GM18511 (cell line): ENCODE data around the gene ADGRV1.
"Not testable (repeated sequence)": the region's sequence is repeated elsewhere in the genome, so short reads cannot be mapped to it uniquely, and the experiment has no call there.

ENCODE experiments used
- ATAC-seq: cut with Tn5 transposase; IDR thresholded peaks from one replicate; pipeline ENCODE4 v1.9.1; 2021; ENCODE audit warnings: mild to moderate bottlenecking, moderate library complexity; ENCODE audit not compliant: unreplicated experiment

ADGRV1 gene

DNA sequence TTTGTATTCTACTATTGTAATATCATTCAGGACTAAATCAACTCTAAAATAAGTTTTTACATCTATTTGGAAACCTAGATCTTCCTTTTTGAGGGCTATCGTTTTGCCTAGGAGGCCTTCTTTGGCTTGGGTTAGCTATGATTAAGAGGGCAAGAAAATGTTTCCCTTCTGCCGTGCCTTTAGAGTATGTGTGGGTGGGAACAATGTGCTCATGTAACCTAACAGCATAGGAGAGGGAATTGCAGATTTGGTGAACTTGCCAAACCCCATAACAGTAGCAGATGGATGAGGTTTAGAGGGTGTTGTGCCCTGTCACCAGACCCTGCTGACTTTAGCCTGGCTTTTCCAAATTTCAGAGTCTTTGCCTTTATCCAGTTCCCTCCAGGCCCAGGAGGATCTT lies 339.0 kb downstream of the ADGRV1 start:
- ATAC-seq, result no peak

GRCh38 chr5:90898326-90899013 lies 339.9 kb downstream of the ADGRV1 start:
- no peak for ATAC-seq

- no peak for ATAC-seq
Observed at GRCh38 chr5:90899014-90899604, 340.5 kb downstream of the ADGRV1 start.

GRCh38 chr5:90901261-90901660 lies 342.7 kb downstream of the ADGRV1 start:
- no peak for ATAC-seq

- ATAC-seq, result no peak
Observed at GRCh38 chr5:90902170-90902569, 343.6 kb downstream of the ADGRV1 start.

DNA sequence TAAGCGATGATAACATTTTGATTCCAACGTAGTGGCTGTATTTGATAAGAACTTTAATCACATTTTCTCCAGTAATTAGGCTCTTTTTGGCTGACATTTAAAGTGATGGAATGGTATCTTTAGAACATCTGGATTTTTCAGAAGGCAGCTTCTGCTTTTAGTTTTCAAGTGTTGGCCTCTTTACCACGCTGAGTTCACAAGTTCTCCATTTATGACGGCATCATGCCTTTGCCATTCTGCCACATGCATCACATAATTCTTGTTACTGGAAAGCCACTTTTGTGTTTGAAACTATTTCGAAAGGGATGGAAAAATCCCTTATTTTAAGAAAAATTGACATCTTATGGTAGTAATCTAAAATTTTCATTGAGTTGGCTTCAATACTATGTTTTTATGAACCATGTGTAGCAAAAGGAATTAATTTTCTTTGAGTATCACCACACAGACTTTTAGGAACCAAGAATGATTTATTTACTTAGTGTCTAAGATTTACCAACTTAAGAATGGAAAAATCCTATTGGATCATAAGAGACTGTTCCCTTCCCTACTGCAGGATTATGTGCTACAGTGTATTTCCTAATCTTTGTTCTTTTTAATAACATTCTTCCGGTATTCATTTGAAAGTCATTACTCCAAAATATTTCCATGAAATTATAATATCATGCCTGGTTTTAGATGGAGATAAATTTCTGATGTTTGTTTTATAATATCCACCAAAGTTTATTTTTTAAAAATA lies 344.2 kb downstream of the ADGRV1 start:
- no peak for ATAC-seq

- no peak for ATAC-seq
Observed at GRCh38 chr5:90909101-90909503, 350.5 kb downstream of the ADGRV1 start.

DNA sequence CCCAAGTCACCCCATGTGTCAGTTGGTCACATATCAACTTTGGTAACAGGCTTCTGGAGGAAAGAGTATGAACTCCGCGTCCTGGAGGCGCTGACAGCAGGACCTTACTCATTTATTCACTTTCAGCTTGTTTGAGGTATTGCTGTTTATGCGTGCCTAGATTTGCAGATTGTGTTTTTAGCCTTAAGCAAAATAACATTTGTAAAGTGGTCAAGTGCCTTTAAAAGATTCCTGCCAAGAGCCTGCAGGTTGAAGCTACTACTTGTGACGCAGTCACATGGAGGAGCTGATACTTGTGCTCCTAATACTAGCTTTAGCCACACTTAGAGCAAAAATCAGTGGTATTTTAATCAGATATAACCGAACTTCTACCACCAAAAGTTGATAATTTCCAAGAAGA lies 351.3 kb downstream of the ADGRV1 start:
- ATAC-seq, result no peak

- no peak for ATAC-seq
Observed at GRCh38 chr5:90911169-90911568, 352.6 kb downstream of the ADGRV1 start.

DNA sequence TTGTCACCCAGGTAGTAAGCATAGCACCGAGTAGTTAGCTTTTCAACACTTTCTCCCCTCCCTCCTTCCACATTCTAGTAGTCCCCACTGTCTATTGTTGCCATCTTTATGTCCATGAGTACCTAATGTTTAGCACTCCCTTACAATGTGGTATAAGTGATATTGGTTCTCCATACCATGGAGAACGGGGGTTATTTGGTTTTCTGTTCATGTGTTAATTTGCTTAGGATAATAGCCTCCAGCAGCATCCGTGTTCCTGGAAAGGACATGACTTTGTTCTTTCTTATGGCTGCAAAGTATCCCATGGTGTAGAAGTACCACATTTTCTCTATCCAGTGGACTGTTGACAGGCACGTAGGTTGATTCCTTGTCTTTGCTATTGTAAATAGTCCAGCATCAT lies 353.9 kb downstream of the ADGRV1 start:
- no peak for ATAC-seq

DNA sequence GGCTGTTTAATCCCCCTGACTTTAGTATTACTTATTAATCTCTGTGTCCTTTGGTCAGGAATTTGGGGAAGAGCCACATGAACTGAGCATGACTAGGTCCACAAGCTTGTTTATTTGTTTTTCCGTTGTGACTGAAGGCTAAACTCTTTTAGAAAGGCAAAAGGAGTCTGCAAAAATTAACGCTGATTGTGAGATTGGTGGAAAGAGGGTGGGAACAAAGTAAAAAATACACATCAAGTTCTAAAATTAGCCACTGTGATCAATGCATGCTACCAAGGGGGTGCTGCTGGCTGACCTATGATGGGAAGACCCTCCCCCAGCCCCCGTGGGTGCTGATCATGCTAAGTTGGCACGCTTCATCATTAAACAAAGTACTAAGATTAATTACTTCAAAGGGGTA lies 356.8 kb downstream of the ADGRV1 start:
- no peak for ATAC-seq

- no peak for ATAC-seq
Observed at GRCh38 chr5:90916947-90917800, 358.6 kb downstream of the ADGRV1 start.

- no peak for ATAC-seq
Observed at GRCh38 chr5:90917928-90918668, 359.5 kb downstream of the ADGRV1 start.

- ATAC-seq, result no peak
Observed at GRCh38 chr5:90921418-90921973, 362.9 kb downstream of the ADGRV1 start.

DNA sequence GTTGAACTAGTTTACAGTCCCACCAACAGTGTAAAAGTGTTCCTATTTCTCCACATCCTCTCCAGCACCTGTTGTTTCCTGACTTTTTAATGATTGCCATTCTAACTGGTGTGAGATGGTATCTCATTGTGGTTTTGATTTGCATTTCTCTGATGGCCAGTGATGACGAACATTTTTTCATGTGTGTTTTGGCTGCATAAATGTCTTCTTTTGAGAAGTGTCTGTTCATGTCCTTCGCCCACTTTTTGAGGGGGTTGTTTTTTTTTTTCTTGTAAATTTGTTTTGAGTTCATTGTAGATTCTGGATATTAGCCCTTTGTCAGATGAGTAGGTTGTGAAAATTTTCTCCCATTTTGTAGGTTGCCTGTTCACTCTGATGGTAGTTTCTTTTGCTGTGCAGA lies 365.6 kb downstream of the ADGRV1 start:
- ATAC-seq, result not testable (repeated sequence)

DNA sequence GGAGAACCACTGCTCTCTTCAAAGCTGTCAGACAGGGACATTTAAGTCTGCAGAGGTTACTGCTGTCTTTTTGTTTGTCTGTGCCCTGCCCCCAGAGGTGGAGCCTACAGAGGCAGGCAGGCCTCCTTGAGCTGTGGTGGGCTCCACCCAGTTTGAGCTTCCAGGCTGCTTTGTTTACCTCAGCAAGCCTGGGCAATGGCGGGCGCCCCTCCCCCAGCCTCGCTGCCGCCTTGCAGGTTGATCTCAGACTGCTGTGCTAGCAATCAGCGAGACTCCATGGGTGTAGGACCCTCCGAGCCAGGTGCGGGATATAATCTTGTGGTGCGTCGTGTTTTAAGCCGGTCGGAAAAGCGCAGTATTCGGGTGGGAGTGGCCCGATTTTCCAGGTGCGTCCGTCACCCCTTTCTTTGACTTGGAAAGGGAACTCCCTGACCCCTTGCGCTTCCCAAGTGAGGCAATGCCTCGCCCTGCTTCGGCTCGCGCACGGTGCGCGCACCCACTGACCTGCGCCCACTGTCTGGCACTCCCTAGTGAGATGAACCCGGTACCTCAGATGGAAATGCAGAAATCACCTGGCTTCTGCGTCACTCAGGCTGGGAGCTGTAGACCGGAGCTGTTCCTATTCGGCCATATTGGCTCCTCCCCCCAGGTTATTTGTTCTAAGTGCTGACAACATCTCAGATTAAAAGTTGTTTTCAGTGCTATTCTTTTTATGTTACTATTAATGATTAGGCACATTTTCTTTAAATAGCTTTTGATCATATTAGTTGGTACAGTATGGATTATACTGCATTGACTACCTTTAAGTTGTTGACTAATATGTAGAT lies 370.6 kb downstream of the ADGRV1 start:
- ATAC-seq, result not testable (repeated sequence)

DNA sequence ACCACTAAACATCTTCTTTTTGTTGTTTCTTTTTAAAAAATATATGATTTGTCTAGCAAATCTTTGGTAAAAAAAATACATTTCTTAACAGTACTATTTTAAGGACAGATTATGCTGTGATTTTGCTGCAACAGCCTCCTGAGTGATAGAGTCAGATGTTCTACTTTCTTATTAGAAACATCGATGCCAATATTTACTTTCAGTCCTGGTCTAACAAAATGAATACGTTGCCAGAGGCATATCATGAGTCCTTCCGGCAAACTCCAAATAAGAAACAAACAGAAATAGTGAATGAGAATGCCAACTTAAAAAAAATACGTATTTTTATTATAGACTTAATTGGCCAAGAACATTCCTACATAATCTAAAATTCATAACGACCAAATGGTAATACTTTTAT lies 371.5 kb downstream of the ADGRV1 start:
- ATAC-seq, result no peak

- no peak for ATAC-seq
Observed at GRCh38 chr5:90930756-90931431, 372.3 kb downstream of the ADGRV1 start.
